Upper lobe of left lung (tissue), 6 donors: ENCODE data around the gene SPTBN5. TPM values are rescaled to one million over a fixed set of nuclear protein-coding genes. Genes with fewer than 3 reads are reported as not detected.

Experiments used
- ATAC-seq, 2 donors: fragments of 200-7000 bp; cut with Tn5 transposase; one replicate each; pipeline ENCODE4 v1.9.1; 2022; ENCODE audit warnings: mild to moderate bottlenecking in 2 of 2, moderate library complexity in 2 of 2; ENCODE audit not compliant: low FRiP score in 2 of 2
- DNase-seq, 2 donors: peaks; one replicate each; pipeline ENCODE4 v3.0.0-alpha.2; 2019 to 2020
- H3K27ac ChIP-seq, 4 donors: fragments of 200-600 bp; sonication (generic); one replicate each; pipeline ENCODE4 v1.5.1; 2016 to 2019
- H3K27me3 ChIP-seq, 4 donors: fragments of 200-600 bp; sonication (generic); one replicate each; pipeline ENCODE4 v1.5.1; 2017 to 2019
- H3K36me3 ChIP-seq, 4 donors: fragments of 200-600 bp; sonication (generic); one replicate each; pipeline ENCODE4 v1.5.1; 2016 to 2019
- H3K4me1 ChIP-seq, 4 donors: fragments of 200-600 bp; sonication (generic); one replicate each; pipeline ENCODE4 v1.5.1; 2018 to 2019
- H3K4me3 ChIP-seq, 4 donors: fragments of 200-600 bp; sonication (generic); one replicate each; pipeline ENCODE4 v1.5.1; 2017 to 2019; ENCODE audit warnings: mild to moderate bottlenecking in 2 of 4, moderate library complexity in 1 of 4
- H3K9me3 ChIP-seq, 4 donors: fragments of 200-600 bp; sonication (generic); one replicate each; pipeline ENCODE4 v1.5.1; 2018 to 2019
- EP300 ChIP-seq, 4 donors: sonication (generic); formaldehyde crosslinking; IDR thresholded peaks; one replicate each; pipeline ENCODE4 v1.5.1; 2017; ENCODE audit warnings: antibody characterized with exemption in 4 of 4, control low read depth in 2 of 4
- POLR2A ChIP-seq, 4 donors: fragments of 450-650 bp; IDR thresholded peaks; one replicate each; pipeline ENCODE4 v1.5.1; 2016 to 2017; ENCODE audit warnings: antibody characterized with exemption in 4 of 4, mild to moderate bottlenecking in 2 of 4
- POLR2AphosphoS5 ChIP-seq, 2 donors: sonication (generic); formaldehyde crosslinking; IDR thresholded peaks; one replicate each; pipeline ENCODE4 v1.5.1; 2017; ENCODE audit warnings: antibody characterized with exemption in 2 of 2
- WGBS, 2 donors: methylation state at CpG; one replicate each; pipeline ENCODE4 v1.1.5; 2017 to 2018; 5-methylcytosine and 5-hydroxymethylcytosine counted together
- total RNA-seq, 6 donors: library from RNA; depleted of rRNA in 4 of 6; stranded (reverse); fragments of >200 nt in 4 of 6; gene quantifications; one replicate each; pipeline versions ENCODE4 v1.1.0 to v1.2.1, GENCODE V29; 2016 to 2021
- TF ChIP-seq, protein P1 (sequence below), 6 experiments: fragments of 450-650 bp in 4 of 6; fragments of 200-600 bp in 2 of 6; sonication (generic) in 2 of 6; IDR thresholded peaks; one replicate each; pipeline ENCODE4 v1.5.1; 2016 to 2019; ENCODE audit warnings: antibody characterized with exemption in 6 of 6
- donor health status: DM: no; HTN: no; CAD: no; lungs with moderate emphysema.
- donor health status: DM: no; HTN: yes; CAD: no; lungs with severe emphysema.

Gene SPTBN5
- total RNA-seq, 6 donors from 2014 or later: 0.20 to 9.4 (median 2.0) TPM

DNA sequence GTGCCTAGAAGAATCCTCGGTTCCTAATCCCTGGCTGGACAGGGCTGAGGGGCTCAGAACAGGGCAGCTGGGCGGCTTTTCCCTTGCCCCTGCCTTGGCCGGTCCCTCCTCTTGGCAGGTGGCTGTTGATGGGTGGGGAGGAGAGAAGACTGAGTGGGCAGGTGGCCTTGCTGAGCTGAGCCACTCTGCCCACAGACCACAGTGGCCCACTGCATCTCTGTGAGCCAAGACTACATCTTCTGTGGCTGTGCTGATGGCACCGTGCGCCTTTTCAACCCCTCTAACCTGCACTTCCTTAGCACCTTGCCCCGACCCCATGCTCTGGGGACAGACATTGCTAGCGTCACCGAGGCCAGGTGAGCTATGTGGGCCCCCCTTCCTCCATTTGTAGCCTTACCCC lies 80.4 kb downstream of the SPTBN5 start:
- peaks cover 0 to 64% (median 39%) of the 10 kb centered on the region in 4 donors for H3K36me3 ChIP-seq
- ATAC-seq: no peak
- WGBS, 2 donors: 94% methylated on average over 8 of the region's 8 CpGs

DNA sequence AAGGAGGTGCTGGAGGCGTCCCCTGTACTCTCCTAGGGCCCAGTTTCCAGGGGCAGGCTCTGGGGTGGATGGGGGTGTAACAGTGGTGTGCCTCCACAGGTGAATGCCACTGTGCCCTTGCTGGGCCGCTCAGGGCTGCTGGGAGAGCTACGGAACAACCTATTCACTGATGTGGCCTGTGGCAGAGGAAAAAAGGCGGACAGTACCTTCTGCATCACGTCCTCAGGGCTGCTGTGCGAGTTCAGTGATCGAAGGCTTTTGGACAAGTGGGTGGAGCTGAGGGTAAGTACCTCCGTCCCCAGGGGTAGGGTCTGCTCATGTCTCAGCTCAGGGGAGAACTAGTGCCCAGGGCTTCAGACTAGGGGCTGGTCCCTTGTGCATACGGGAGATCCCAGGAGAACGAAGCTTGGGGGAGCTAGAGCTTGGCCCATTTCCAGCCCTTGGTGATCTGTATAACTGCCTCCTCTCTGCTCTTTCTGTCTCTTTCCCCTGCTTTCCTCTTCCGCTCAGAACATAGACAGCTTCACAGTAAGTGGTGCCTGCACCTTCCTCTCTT lies 81.0 kb downstream of the SPTBN5 start:
- DNase-seq (no peak), ATAC-seq (no peak)
- Histone ChIP-seq H3K9me3 (no peaks in the 10 kb centered on the region), H3K4me3 (no peak overlapping the region), H3K27ac (no peak overlapping the region), H3K4me1 (peaks cover 0 to 8% (median 0%) of the 10 kb centered on the region in 4 donors), H3K36me3 (peaks cover 0 to 58% (median 34%) of the 10 kb centered on the region in 4 donors), H3K27me3 (no peaks in the 10 kb centered on the region)
- WGBS, 2 donors: 92 to 93% methylated on average over 11 of the region's 11 CpGs
- TF ChIP-seq POLR2AphosphoS5 (IDR thresholded peaks at IDR 0.05) (no peak), EP300 (IDR thresholded peaks at IDR 0.05) (no peak), POLR2A (IDR thresholded peaks at IDR 0.05) (no peak)
- TF ChIP-seq, protein P1, sequence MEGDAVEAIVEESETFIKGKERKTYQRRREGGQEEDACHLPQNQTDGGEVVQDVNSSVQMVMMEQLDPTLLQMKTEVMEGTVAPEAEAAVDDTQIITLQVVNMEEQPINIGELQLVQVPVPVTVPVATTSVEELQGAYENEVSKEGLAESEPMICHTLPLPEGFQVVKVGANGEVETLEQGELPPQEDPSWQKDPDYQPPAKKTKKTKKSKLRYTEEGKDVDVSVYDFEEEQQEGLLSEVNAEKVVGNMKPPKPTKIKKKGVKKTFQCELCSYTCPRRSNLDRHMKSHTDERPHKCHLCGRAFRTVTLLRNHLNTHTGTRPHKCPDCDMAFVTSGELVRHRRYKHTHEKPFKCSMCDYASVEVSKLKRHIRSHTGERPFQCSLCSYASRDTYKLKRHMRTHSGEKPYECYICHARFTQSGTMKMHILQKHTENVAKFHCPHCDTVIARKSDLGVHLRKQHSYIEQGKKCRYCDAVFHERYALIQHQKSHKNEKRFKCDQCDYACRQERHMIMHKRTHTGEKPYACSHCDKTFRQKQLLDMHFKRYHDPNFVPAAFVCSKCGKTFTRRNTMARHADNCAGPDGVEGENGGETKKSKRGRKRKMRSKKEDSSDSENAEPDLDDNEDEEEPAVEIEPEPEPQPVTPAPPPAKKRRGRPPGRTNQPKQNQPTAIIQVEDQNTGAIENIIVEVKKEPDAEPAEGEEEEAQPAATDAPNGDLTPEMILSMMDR (IDR thresholded peaks at IDR 0.05): no peak

More for the DNA sequence above, 80.4 kb downstream of the SPTBN5 start:
- TF ChIP-seq, protein P1 (IDR thresholded peaks at IDR 0.05): no peak
- TF ChIP-seq POLR2AphosphoS5 (IDR thresholded peaks at IDR 0.05) (no peak), EP300 (IDR thresholded peaks at IDR 0.05) (no peak), POLR2A (IDR thresholded peaks at IDR 0.05) (no peak)
- Histone ChIP-seq H3K4me3 (no peak overlapping the region), H3K27ac (no peak overlapping the region), H3K9me3 (no peaks in the 10 kb centered on the region), H3K27me3 (no peaks in the 10 kb centered on the region), H3K4me1 (peaks cover 0 to 8% (median 0%) of the 10 kb centered on the region in 4 donors)
- DNase-seq: no peak

DNA sequence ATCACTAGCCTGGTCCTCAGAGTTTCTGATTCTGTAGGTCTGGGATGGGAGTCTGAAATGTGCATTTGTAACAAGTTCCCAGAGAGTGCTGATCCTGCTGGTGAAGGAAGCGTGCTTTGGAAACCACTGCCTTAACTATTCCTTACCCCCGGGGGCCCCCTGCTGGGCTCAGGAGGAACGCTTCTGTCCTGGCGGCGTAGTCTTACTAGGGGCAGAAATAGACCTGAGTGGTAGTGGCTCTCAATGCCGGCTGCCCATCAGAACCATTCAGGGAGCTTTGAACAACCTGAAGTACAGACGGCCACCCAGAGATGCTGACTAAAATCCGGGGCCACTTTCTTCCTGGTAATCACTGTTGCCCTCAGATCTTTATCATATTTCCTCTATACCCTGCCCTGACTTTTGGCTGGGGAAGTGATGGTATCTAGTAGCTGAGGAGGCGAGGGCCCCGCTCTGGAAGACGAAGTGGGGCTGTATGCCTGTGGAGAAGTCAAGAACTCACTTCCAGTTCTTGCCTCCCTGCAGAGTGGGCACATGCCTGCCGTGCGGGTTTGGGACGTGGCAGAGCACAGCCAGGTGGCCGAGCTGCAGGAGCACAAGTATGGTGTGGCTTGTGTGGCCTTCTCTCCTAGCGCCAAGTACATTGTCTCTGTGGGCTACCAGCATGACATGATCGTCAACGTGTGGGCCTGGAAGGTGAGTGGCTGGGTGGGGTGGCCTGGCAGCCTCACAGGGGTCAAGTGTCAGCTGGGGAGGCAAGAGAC lies 82.2 kb downstream of the SPTBN5 start:
- TF ChIP-seq, protein P1 (IDR thresholded peaks at IDR 0.05): peak; percentile 74 to 93 (median 86)
- TF ChIP-seq EP300 (IDR thresholded peaks at IDR 0.05): no peak
- Histone ChIP-seq H3K4me1 (peaks cover 0 to 8% (median 0%) of the 10 kb centered on the region in 4 donors), H3K4me3 (no peak overlapping the region), H3K36me3 (peaks cover 0 to 46% (median 22%) of the 10 kb centered on the region in 4 donors), H3K27me3 (no peaks in the 10 kb centered on the region), H3K9me3 (no peaks in the 10 kb centered on the region), H3K27ac (no peak overlapping the region)
- ATAC-seq (peak; percentile 90 to 92), DNase-seq (peak; percentile 70 to 82)
- 45 to 62% methylated on average over 15 to 18 of the region's 18 CpGs for WGBS, 2 donors

DNA sequence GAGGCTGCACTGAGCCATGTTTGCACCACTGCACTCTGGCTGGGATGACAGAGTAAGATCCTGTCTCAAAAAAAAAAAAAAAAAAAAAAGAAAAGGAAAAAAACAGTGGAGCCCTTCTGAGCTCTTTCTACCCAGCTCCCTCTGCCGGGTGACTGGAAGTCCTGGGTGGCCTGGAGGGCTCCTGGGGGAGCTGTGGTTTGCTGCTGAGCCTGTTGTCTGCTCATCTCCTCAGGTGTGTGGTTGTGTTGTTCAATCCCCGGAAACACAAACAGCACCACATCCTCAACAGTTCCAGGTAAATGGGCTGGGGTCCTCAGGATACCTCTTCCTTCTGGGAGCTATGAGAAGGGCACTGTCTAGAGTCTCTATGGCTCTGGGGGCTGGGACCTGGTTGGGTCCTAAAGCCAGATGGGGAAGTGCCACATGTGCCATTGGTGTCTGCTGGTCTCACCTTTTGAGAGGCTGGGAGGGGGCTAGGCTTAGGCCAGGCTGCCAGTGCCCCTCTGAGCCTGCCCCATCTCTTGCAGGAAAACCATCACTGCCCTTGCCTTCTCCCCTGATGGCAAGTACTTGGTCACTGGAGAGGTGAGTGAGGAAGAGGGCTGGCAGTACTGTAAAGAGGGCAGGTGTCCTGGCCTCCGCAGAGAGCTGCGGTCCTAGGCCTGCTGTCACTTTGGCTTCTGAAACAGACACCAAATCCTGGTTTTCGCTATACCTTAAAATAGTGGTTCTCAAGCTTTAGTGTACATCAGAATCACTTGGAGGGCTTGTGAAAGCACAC lies 83.0 kb downstream of the SPTBN5 start:
- no peak overlapping the region for H3K4me3 ChIP-seq
- TF ChIP-seq POLR2AphosphoS5 (IDR thresholded peaks at IDR 0.05): no peak
- TF ChIP-seq, protein P1 (IDR thresholded peaks at IDR 0.05): no peak
- no peak for TF ChIP-seq EP300 (IDR thresholded peaks at IDR 0.05)
- TF ChIP-seq POLR2A (IDR thresholded peaks at IDR 0.05): no peak
- H3K27me3 ChIP-seq: no peaks in the 10 kb centered on the region
- DNase-seq (no peak), ATAC-seq (no peak)
- 92 to 99% methylated on average over 5 of the region's 5 CpGs for WGBS, 2 donors
- no peak overlapping the region for H3K27ac ChIP-seq
- peaks cover 0 to 8% (median 0%) of the 10 kb centered on the region in 4 donors for H3K4me1 ChIP-seq
- no peaks in the 10 kb centered on the region for H3K9me3 ChIP-seq
- H3K36me3 ChIP-seq: peaks cover 0 to 38% (median 20%) of the 10 kb centered on the region in 4 donors
